Measurements from ENCODE around the gene NKAIN1.
"Not testable (repeated sequence)": the region's sequence is repeated elsewhere in the genome, so short reads cannot be mapped to it uniquely, and the experiment has no call there.

DNA sequence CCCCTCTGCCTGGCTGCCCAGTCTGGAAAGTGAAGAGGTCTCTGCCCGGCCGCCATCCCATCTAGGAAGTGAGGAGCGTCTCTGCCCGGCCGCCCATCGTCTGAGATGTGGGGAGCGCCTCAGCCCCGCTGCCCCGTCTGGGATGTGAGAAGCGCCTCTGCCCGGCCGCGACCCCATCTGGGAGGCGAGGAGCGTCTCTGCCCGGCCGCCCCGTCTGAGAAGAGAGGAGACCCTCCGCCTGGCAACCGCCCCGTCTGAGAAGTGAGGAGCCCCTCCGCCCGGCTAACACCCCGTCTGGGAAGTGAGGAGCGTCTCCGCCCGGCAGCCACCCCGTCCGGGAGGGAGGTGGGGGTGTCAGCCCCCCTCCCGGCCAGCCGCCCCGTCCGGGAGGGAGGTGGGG lies 63.4 kb downstream of the NKAIN1 start:
- not testable (repeated sequence) for TF ChIP-seq POLR2A (IDR thresholded peaks at IDR 0.05)
- TF ChIP-seq, protein P1, sequence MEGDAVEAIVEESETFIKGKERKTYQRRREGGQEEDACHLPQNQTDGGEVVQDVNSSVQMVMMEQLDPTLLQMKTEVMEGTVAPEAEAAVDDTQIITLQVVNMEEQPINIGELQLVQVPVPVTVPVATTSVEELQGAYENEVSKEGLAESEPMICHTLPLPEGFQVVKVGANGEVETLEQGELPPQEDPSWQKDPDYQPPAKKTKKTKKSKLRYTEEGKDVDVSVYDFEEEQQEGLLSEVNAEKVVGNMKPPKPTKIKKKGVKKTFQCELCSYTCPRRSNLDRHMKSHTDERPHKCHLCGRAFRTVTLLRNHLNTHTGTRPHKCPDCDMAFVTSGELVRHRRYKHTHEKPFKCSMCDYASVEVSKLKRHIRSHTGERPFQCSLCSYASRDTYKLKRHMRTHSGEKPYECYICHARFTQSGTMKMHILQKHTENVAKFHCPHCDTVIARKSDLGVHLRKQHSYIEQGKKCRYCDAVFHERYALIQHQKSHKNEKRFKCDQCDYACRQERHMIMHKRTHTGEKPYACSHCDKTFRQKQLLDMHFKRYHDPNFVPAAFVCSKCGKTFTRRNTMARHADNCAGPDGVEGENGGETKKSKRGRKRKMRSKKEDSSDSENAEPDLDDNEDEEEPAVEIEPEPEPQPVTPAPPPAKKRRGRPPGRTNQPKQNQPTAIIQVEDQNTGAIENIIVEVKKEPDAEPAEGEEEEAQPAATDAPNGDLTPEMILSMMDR (IDR thresholded peaks at IDR 0.05) = not testable (repeated sequence)
